ENCODE data around the gene SREBF1.

Gene SREBF1

GRCh38 chr17:17873450-17873991, 36.7 kb upstream of the SREBF1 start:
- H3K27me3 ChIP-seq (replicated peaks; ENCODE audit: control insufficient read depth, insufficient read depth, low read length, poor library complexity, severe bottlenecking), result no peaks in the 10 kb centered on the region
- no peak overlapping the region for H3K4me3 ChIP-seq (ENCODE audit: insufficient read depth, low read depth, low read length, poor library complexity, severe bottlenecking)
- no peaks in the 10 kb centered on the region for H3K9me3 ChIP-seq (ENCODE audit: control insufficient read depth, low read length)
- no peak for DNase-seq
- no peak overlapping the region for H3K27ac ChIP-seq (ENCODE audit: insufficient read depth, low read length, poor library complexity, severe bottlenecking)
- H3K36me3 ChIP-seq (ENCODE audit: control insufficient read depth, insufficient read depth, low read length), result peaks cover 30% of the 10 kb centered on the region
- H3K4me1 ChIP-seq (ENCODE audit: control insufficient read depth, insufficient read depth, low read length, poor library complexity, severe bottlenecking), result no peaks in the 10 kb centered on the region

GRCh38 chr17:17872547-17873345, 36.0 kb upstream of the SREBF1 start:
- Histone ChIP-seq H3K4me3 (ENCODE audit: insufficient read depth, low read depth, low read length, poor library complexity, severe bottlenecking) (no peak overlapping the region), H3K36me3 (ENCODE audit: control insufficient read depth, insufficient read depth, low read length) (peaks cover 31% of the 10 kb centered on the region), H3K9me3 (ENCODE audit: control insufficient read depth, low read length) (no peaks in the 10 kb centered on the region), H3K27ac (ENCODE audit: insufficient read depth, low read length, poor library complexity, severe bottlenecking) (no peak overlapping the region), H3K4me1 (ENCODE audit: control insufficient read depth, insufficient read depth, low read length, poor library complexity, severe bottlenecking) (no peaks in the 10 kb centered on the region), H3K27me3 (replicated peaks; ENCODE audit: control insufficient read depth, insufficient read depth, low read length, poor library complexity, severe bottlenecking) (no peaks in the 10 kb centered on the region)
- no peak for DNase-seq

- Histone ChIP-seq H3K9me3 (ENCODE audit: control insufficient read depth, low read length) (no peaks in the 10 kb centered on the region), H3K4me3 (ENCODE audit: insufficient read depth, low read depth, low read length, poor library complexity, severe bottlenecking) (no peak overlapping the region), H3K27ac (ENCODE audit: insufficient read depth, low read length, poor library complexity, severe bottlenecking) (no peak overlapping the region), H3K36me3 (ENCODE audit: control insufficient read depth, insufficient read depth, low read length) (peaks cover 29% of the 10 kb centered on the region), H3K27me3 (replicated peaks; ENCODE audit: control insufficient read depth, insufficient read depth, low read length, poor library complexity, severe bottlenecking) (no peaks in the 10 kb centered on the region), H3K4me1 (ENCODE audit: control insufficient read depth, insufficient read depth, low read length, poor library complexity, severe bottlenecking) (no peaks in the 10 kb centered on the region)
- no peak for DNase-seq
Observed at GRCh38 chr17:17871913-17872312, 35.1 kb upstream of the SREBF1 start.

GRCh38 chr17:17870247-17870646, 33.5 kb upstream of the SREBF1 start:
- H3K27me3 ChIP-seq (replicated peaks; ENCODE audit: control insufficient read depth, insufficient read depth, low read length, poor library complexity, severe bottlenecking), result no peaks in the 10 kb centered on the region
- no peak for DNase-seq
- no peak overlapping the region for H3K27ac ChIP-seq (ENCODE audit: insufficient read depth, low read length, poor library complexity, severe bottlenecking)
- no peaks in the 10 kb centered on the region for H3K9me3 ChIP-seq (ENCODE audit: control insufficient read depth, low read length)
- peaks cover 28% of the 10 kb centered on the region for H3K36me3 ChIP-seq (ENCODE audit: control insufficient read depth, insufficient read depth, low read length)
- H3K4me1 ChIP-seq (ENCODE audit: control insufficient read depth, insufficient read depth, low read length, poor library complexity, severe bottlenecking), result no peaks in the 10 kb centered on the region
- no peak overlapping the region for H3K4me3 ChIP-seq (ENCODE audit: insufficient read depth, low read depth, low read length, poor library complexity, severe bottlenecking)

- DNase-seq, result no peak
- H3K27me3 ChIP-seq (replicated peaks; ENCODE audit: control insufficient read depth, insufficient read depth, low read length, poor library complexity, severe bottlenecking), result no peaks in the 10 kb centered on the region
- H3K9me3 ChIP-seq (ENCODE audit: control insufficient read depth, low read length), result no peaks in the 10 kb centered on the region
- no peaks in the 10 kb centered on the region for H3K4me1 ChIP-seq (ENCODE audit: control insufficient read depth, insufficient read depth, low read length, poor library complexity, severe bottlenecking)
- peaks cover 28% of the 10 kb centered on the region for H3K36me3 ChIP-seq (ENCODE audit: control insufficient read depth, insufficient read depth, low read length)
- H3K4me3 ChIP-seq (ENCODE audit: insufficient read depth, low read depth, low read length, poor library complexity, severe bottlenecking), result no peak overlapping the region
- no peak overlapping the region for H3K27ac ChIP-seq (ENCODE audit: insufficient read depth, low read length, poor library complexity, severe bottlenecking)
Observed at GRCh38 chr17:17868641-17869522, 32.1 kb upstream of the SREBF1 start.

GRCh38 chr17:17866897-17867296, 30.1 kb upstream of the SREBF1 start:
- Histone ChIP-seq H3K9me3 (ENCODE audit: control insufficient read depth, low read length) (no peaks in the 10 kb centered on the region), H3K27ac (ENCODE audit: insufficient read depth, low read length, poor library complexity, severe bottlenecking) (no peak overlapping the region), H3K4me3 (ENCODE audit: insufficient read depth, low read depth, low read length, poor library complexity, severe bottlenecking) (no peak overlapping the region), H3K4me1 (ENCODE audit: control insufficient read depth, insufficient read depth, low read length, poor library complexity, severe bottlenecking) (peaks cover 6% of the 10 kb centered on the region), H3K36me3 (ENCODE audit: control insufficient read depth, insufficient read depth, low read length) (peaks cover 28% of the 10 kb centered on the region), H3K27me3 (replicated peaks; ENCODE audit: control insufficient read depth, insufficient read depth, low read length, poor library complexity, severe bottlenecking) (no peaks in the 10 kb centered on the region)
- DNase-seq, result no peak

- H3K9me3 ChIP-seq (ENCODE audit: control insufficient read depth, low read length), result no peaks in the 10 kb centered on the region
- peaks cover 6% of the 10 kb centered on the region for H3K4me1 ChIP-seq (ENCODE audit: control insufficient read depth, insufficient read depth, low read length, poor library complexity, severe bottlenecking)
- no peaks in the 10 kb centered on the region for H3K27me3 ChIP-seq (replicated peaks; ENCODE audit: control insufficient read depth, insufficient read depth, low read length, poor library complexity, severe bottlenecking)
- peaks cover 28% of the 10 kb centered on the region for H3K36me3 ChIP-seq (ENCODE audit: control insufficient read depth, insufficient read depth, low read length)
- DNase-seq, result no peak
- H3K4me3 ChIP-seq (ENCODE audit: insufficient read depth, low read depth, low read length, poor library complexity, severe bottlenecking), result no peak overlapping the region
- H3K27ac ChIP-seq (ENCODE audit: insufficient read depth, low read length, poor library complexity, severe bottlenecking), result no peak overlapping the region
Observed at GRCh38 chr17:17866425-17866824, 29.6 kb upstream of the SREBF1 start.

- Histone ChIP-seq H3K36me3 (ENCODE audit: control insufficient read depth, insufficient read depth, low read length) (peaks cover 29% of the 10 kb centered on the region), H3K27ac (ENCODE audit: insufficient read depth, low read length, poor library complexity, severe bottlenecking) (no peak overlapping the region)
- DNase-seq, result no peak
Observed at GRCh38 chr17:17865035-17865434, 28.2 kb upstream of the SREBF1 start.

GRCh38 chr17:17860766-17861107, 24.0 kb upstream of the SREBF1 start:
- peaks cover 3% of the 10 kb centered on the region for H3K36me3 ChIP-seq (ENCODE audit: control insufficient read depth, insufficient read depth, low read length)

More at GRCh38 chr17:17865035-17865434, 28.2 kb upstream of the SREBF1 start:
- no peaks in the 10 kb centered on the region for H3K9me3 ChIP-seq (ENCODE audit: control insufficient read depth, low read length)
- H3K27me3 ChIP-seq (replicated peaks; ENCODE audit: control insufficient read depth, insufficient read depth, low read length, poor library complexity, severe bottlenecking), result no peaks in the 10 kb centered on the region
- H3K4me1 ChIP-seq (ENCODE audit: control insufficient read depth, insufficient read depth, low read length, poor library complexity, severe bottlenecking), result peaks cover 11% of the 10 kb centered on the region
- no peak overlapping the region for H3K4me3 ChIP-seq (ENCODE audit: insufficient read depth, low read depth, low read length, poor library complexity, severe bottlenecking)

More at GRCh38 chr17:17860766-17861107, 24.0 kb upstream of the SREBF1 start:
- Histone ChIP-seq H3K27me3 (replicated peaks; ENCODE audit: control insufficient read depth, insufficient read depth, low read length, poor library complexity, severe bottlenecking) (no peaks in the 10 kb centered on the region), H3K4me1 (ENCODE audit: control insufficient read depth, insufficient read depth, low read length, poor library complexity, severe bottlenecking) (peaks cover 13% of the 10 kb centered on the region), H3K27ac (ENCODE audit: insufficient read depth, low read length, poor library complexity, severe bottlenecking) (no peak overlapping the region), H3K4me3 (ENCODE audit: insufficient read depth, low read depth, low read length, poor library complexity, severe bottlenecking) (no peak overlapping the region), H3K9me3 (ENCODE audit: control insufficient read depth, low read length) (no peaks in the 10 kb centered on the region)
- DNase-seq, result no peak
